Liver (tissue), 9 donors: Measurements from ENCODE around the gene CLIC2. TPM values are rescaled to one million over a fixed set of nuclear protein-coding genes. Genes with fewer than 3 reads are reported as not detected.

Source experiments
- DNase-seq: peaks from one replicate; pipeline ENCODE4 v3.0.0-alpha.2; 2017; ENCODE audit warnings: low spot score
- H3K27ac ChIP-seq, 2 donors: one replicate each; pipeline ENCODE4 v1.7.0; 2013; ENCODE audit warnings: inconsistent platforms in 2 of 2, low read length in 2 of 2, control low read depth in 1 of 2, low read depth in 1 of 2, mild to moderate bottlenecking in 1 of 2
- H3K27me3 ChIP-seq, 4 donors: one replicate each; pipeline versions ENCODE4 v1.6.1 to v1.7.0; 2013; ENCODE audit warnings: low read length in 3 of 4, inconsistent platforms in 1 of 4, mild to moderate bottlenecking in 1 of 4, moderate library complexity in 1 of 4; ENCODE audit not compliant: control insufficient read depth in 4 of 4, insufficient read depth in 4 of 4
- H3K36me3 ChIP-seq, 4 donors: one replicate each; pipeline versions ENCODE4 v1.6.1 to v1.7.0; 2013; ENCODE audit warnings: low read length in 3 of 4, mild to moderate bottlenecking in 3 of 4, low read depth in 1 of 4, moderate library complexity in 1 of 4; ENCODE audit not compliant: control insufficient read depth in 4 of 4, insufficient read depth in 3 of 4
- H3K4me1 ChIP-seq, 4 donors: one replicate each; pipeline versions ENCODE4 v1.6.1 to v1.7.0; 2013; ENCODE audit warnings: low read length in 3 of 4, mild to moderate bottlenecking in 3 of 4, moderate library complexity in 1 of 4; ENCODE audit not compliant: control insufficient read depth in 4 of 4, insufficient read depth in 4 of 4
- H3K4me3 ChIP-seq, 3 donors: one replicate each; pipeline versions ENCODE4 v1.6.1 to v1.7.0; 2013; ENCODE audit warnings: low read length in 3 of 3, control low read depth in 1 of 3, low read depth in 1 of 3, mild to moderate bottlenecking in 1 of 3
- H3K9ac ChIP-seq, 2 donors: one replicate each; pipeline ENCODE4 v1.7.0; 2013; ENCODE audit warnings: low read length in 2 of 2, mild to moderate bottlenecking in 2 of 2, moderate library complexity in 2 of 2, control low read depth in 1 of 2, low read depth in 1 of 2
- H3K9me3 ChIP-seq, 4 donors: one replicate each; pipeline versions ENCODE4 v1.6.1 to v1.7.0; 2013; ENCODE audit warnings: low read length in 3 of 4; ENCODE audit not compliant: control insufficient read depth in 4 of 4
- ATF3 ChIP-seq: IDR thresholded peaks from 2 replicates; pipeline ENCODE4 v1.6.1; 2016; ENCODE audit warnings: antibody characterized with exemption
- CTCF ChIP-seq: fragments of 150-350 bp; IDR thresholded peaks from 2 replicates; pipeline ENCODE4 v1.5.1; 2017; ENCODE audit warnings: improper control_type of control experiment, low read depth, low read length; ENCODE audit not compliant: missing input control
- FOXA2 ChIP-seq: IDR thresholded peaks from 2 replicates; pipeline ENCODE4 v1.6.1; 2016; ENCODE audit warnings: antibody characterized with exemption
- GABPA ChIP-seq, 2 donors: IDR thresholded peaks in 1 of 2; conservative IDR thresholded peaks in 1 of 2; 2 replicates each; pipeline ENCODE4 v1.6.1; 2016; ENCODE audit warnings: antibody characterized with exemption in 2 of 2, mild to moderate bottlenecking in 1 of 2, moderate library complexity in 1 of 2
- HNF4G ChIP-seq: IDR thresholded peaks from 2 replicates; pipeline ENCODE4 v1.6.1; 2016; ENCODE audit warnings: antibody characterized with exemption
- MAX ChIP-seq: IDR thresholded peaks from 2 replicates; pipeline ENCODE4 v1.6.1; 2016; ENCODE audit warnings: antibody characterized with exemption
- NR2F2 ChIP-seq: IDR thresholded peaks from 2 replicates; pipeline ENCODE4 v1.6.1; 2016; ENCODE audit warnings: antibody characterized with exemption
- REST ChIP-seq: IDR thresholded peaks from 2 replicates; pipeline ENCODE4 v1.6.1; 2016; ENCODE audit warnings: antibody characterized with exemption, mild to moderate bottlenecking
- SP1 ChIP-seq: IDR thresholded peaks from 2 replicates; pipeline ENCODE4 v1.6.1; 2018; ENCODE audit warnings: antibody characterized with exemption, mild to moderate bottlenecking
- YY1 ChIP-seq: IDR thresholded peaks from 2 replicates; pipeline ENCODE4 v1.6.1; 2016; ENCODE audit warnings: antibody characterized with exemption, mild to moderate bottlenecking
- ZBTB33 ChIP-seq: IDR thresholded peaks from 2 replicates; pipeline ENCODE4 v1.6.1; 2016; ENCODE audit warnings: antibody characterized with exemption
- WGBS: extraction: QIAGEN DNeasy Blood & Tissue Kit; methylation state at CpG from one replicate; pipeline ENCODE4 v1.1.7; 2013; 5-methylcytosine and 5-hydroxymethylcytosine counted together
- polyA plus RNA-seq, 2 donors: library from polyadenylated mRNA; stranded (reverse) in 1 of 2; unstranded in 1 of 2; fragments of 200-250 nt in 1 of 2; fragments of >200 nt in 1 of 2; fragmentation: Nextera tagmentation in 1 of 2; extraction: Ambion mirVana in 1 of 2; gene quantifications; one replicate each; pipeline versions ENCODE4 v1.2.1 to v1.2.3, GENCODE V29; 2013 to 2015
- total RNA-seq, 2 donors: library from RNA; depleted of rRNA; stranded (reverse); fragments of >200 nt; gene quantifications; one replicate each; pipeline ENCODE4 v1.2.3, GENCODE V29; 2014
- donor health status: healthy.
- donor health status: healthy.
- donor health status: healthy.
- donor health status: healthy.
- donor health status: healthy.

Gene CLIC2
- total and polyA plus RNA-seq, 4 donors: 2.0 to 15.5 (median 3.3) TPM

- 70% methylated on average over 5 of the region's 5 CpGs for WGBS
- Histone ChIP-seq H3K27me3 (no peaks in the 10 kb centered on the region), H3K36me3 (no peaks in the 10 kb centered on the region), H3K4me3 (no peak overlapping the region), H3K9me3 (peaks cover 0 to 5% (median 0%) of the 10 kb centered on the region in 4 donors), H3K9ac (no peak overlapping the region), H3K27ac (no peak overlapping the region), H3K4me1 (no peaks in the 10 kb centered on the region)
- no peak for TF ChIP-seq ZBTB33
- no peak for TF ChIP-seq MAX
- no peak for TF ChIP-seq HNF4G
- TF ChIP-seq GABPA (IDR thresholded peaks at IDR 0.05 in 1 of 2, conservative IDR thresholded peaks at IDR 0.05 in 1 of 2): no peak
- no peak for DNase-seq
These were observed 20.2 kb downstream of the CLIC2 start for GRCh38 chrX:155314260-155314659.

- no peak for TF ChIP-seq NR2F2
- no peak for TF ChIP-seq GABPA (IDR thresholded peaks at IDR 0.05 in 1 of 2, conservative IDR thresholded peaks at IDR 0.05 in 1 of 2)
- no peak for TF ChIP-seq ATF3
- no peak for TF ChIP-seq ZBTB33
- TF ChIP-seq CTCF: no peak
- TF ChIP-seq YY1: no peak
- TF ChIP-seq SP1: no peak
- TF ChIP-seq FOXA2: no peak
- no peak for TF ChIP-seq REST
- WGBS: 88% methylated on average over 4 of the region's 4 CpGs
- Histone ChIP-seq H3K9ac (no peak overlapping the region), H3K36me3 (no peaks in the 10 kb centered on the region), H3K27ac (no peak overlapping the region), H3K27me3 (no peaks in the 10 kb centered on the region), H3K4me3 (no peak overlapping the region), H3K4me1 (no peaks in the 10 kb centered on the region), H3K9me3 (peaks cover 0 to 5% (median 0%) of the 10 kb centered on the region in 4 donors)
- DNase-seq: no peak
These were observed 20.6 kb downstream of the CLIC2 start for GRCh38 chrX:155313766-155314165.
